ENCODE results near the gene B3GNT5.

The B3GNT5 gene, protein sequence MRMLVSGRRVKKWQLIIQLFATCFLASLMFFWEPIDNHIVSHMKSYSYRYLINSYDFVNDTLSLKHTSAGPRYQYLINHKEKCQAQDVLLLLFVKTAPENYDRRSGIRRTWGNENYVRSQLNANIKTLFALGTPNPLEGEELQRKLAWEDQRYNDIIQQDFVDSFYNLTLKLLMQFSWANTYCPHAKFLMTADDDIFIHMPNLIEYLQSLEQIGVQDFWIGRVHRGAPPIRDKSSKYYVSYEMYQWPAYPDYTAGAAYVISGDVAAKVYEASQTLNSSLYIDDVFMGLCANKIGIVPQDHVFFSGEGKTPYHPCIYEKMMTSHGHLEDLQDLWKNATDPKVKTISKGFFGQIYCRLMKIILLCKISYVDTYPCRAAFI

DNA sequence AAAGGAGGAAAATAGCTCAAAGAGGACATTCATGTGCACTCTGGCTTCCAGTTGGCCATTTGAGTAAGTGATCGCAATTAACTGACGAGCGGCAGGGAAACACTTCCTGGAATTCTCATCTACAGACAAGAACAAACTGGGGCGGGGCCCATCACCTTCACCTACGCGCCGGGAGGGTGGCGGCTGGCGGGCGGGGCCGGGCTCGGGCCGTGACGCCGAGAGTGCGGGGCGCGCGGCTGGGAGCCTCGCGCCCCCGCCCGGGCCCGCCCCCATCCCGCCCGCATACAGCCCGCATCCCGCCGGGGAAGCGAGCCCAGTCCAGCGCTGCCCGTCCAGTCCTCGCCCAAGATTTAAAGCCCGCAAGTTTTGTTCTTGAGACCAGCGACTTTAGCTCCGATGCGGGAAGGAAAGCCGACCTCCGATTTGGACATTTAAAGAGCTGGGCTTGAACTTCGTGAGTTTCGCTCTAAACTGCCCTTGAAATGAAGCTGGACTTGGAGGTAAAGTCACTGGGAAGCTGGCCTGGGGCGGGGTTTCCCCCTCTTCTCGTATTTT, at the start of gene B3GNT5:
B3GNT5 (plus strand) TSS at position 281 of the 555 bp plus-strand sequence. CDS start 16,546 bp downstream, outside the sequence.
- no peaks in the 10 kb centered on the region for H3K9me2 ChIP-seq (replicated peaks; ENCODE audit: low read depth, low read length)
- H3K79me2 ChIP-seq (ENCODE audit: insufficient read depth, low read length), result no peaks in the 10 kb centered on the region
- no peaks in the 10 kb centered on the region for H3K27me3 ChIP-seq (ENCODE audit: insufficient read depth, low read length, poor library complexity, severe bottlenecking)
- H3K4me1 ChIP-seq (ENCODE audit: insufficient read depth, low read length, poor library complexity, severe bottlenecking), result no peaks in the 10 kb centered on the region
- H3K36me3 ChIP-seq (ENCODE audit: insufficient read depth, low read length), result no peaks in the 10 kb centered on the region
- H2AFZ ChIP-seq (ENCODE audit: low read length), result no peak within 1 kb of the TSS
- H4K20me1 ChIP-seq (ENCODE audit: insufficient read depth, low read length, poor library complexity, severe bottlenecking), result no peaks in the 10 kb centered on the region
- H3K9me3 ChIP-seq (ENCODE audit: insufficient read depth, low read depth, low read length), result no peaks in the 10 kb centered on the region
- no peak within 1 kb of the TSS for H3K9ac ChIP-seq (ENCODE audit: low read depth, low read length, poor library complexity, severe bottlenecking)
- TF ChIP-seq CTCF (conservative IDR thresholded peaks at IDR 0.05; ENCODE audit: low read length), result no peak
- TF ChIP-seq EZH2phosphoT487 (IDR thresholded peaks at IDR 0.05; ENCODE audit: borderline replicate concordance), result no peak
- no peak within 1 kb of the TSS for H3K4me2 ChIP-seq (ENCODE audit: low read depth, low read length, poor library complexity, severe bottlenecking)
- no peaks in the 10 kb centered on the region for H3F3A ChIP-seq (ENCODE audit: low read depth)
- no peak within 1 kb of the TSS for H3K4me3 ChIP-seq (ENCODE audit: low read length, poor library complexity, severe bottlenecking)

GRCh38 chr3:183203670-183204069, 49.4 kb upstream of the B3GNT5 start:
- no peak overlapping the region for H2AFZ ChIP-seq (ENCODE audit: low read length)
- H3K79me2 ChIP-seq (ENCODE audit: insufficient read depth, low read length), result no peaks in the 10 kb centered on the region
- no peak for TF ChIP-seq EZH2phosphoT487 (IDR thresholded peaks at IDR 0.05; ENCODE audit: borderline replicate concordance)
- no peak for TF ChIP-seq CTCF (conservative IDR thresholded peaks at IDR 0.05; ENCODE audit: low read length)
- H3F3A ChIP-seq (ENCODE audit: low read depth), result no peaks in the 10 kb centered on the region
- no peak overlapping the region for H3K9ac ChIP-seq (ENCODE audit: low read depth, low read length, poor library complexity, severe bottlenecking)
- H3K27me3 ChIP-seq (ENCODE audit: insufficient read depth, low read length, poor library complexity, severe bottlenecking), result no peaks in the 10 kb centered on the region
- H3K4me2 ChIP-seq (ENCODE audit: low read depth, low read length, poor library complexity, severe bottlenecking), result no peak overlapping the region
- no peaks in the 10 kb centered on the region for H3K9me2 ChIP-seq (replicated peaks; ENCODE audit: low read depth, low read length)
- no peaks in the 10 kb centered on the region for H3K36me3 ChIP-seq (ENCODE audit: insufficient read depth, low read length)
- H3K4me3 ChIP-seq (ENCODE audit: low read length, poor library complexity, severe bottlenecking), result no peak overlapping the region
- peaks cover 6% of the 10 kb centered on the region; the same call in 1 of the 2 replicates for H3K9me3 ChIP-seq (ENCODE audit: insufficient read depth, low read depth, low read length)
- peaks cover 11% of the 10 kb centered on the region for H3K4me1 ChIP-seq (ENCODE audit: insufficient read depth, low read length, poor library complexity, severe bottlenecking)
- no peaks in the 10 kb centered on the region for H4K20me1 ChIP-seq (ENCODE audit: insufficient read depth, low read length, poor library complexity, severe bottlenecking)

DNA sequence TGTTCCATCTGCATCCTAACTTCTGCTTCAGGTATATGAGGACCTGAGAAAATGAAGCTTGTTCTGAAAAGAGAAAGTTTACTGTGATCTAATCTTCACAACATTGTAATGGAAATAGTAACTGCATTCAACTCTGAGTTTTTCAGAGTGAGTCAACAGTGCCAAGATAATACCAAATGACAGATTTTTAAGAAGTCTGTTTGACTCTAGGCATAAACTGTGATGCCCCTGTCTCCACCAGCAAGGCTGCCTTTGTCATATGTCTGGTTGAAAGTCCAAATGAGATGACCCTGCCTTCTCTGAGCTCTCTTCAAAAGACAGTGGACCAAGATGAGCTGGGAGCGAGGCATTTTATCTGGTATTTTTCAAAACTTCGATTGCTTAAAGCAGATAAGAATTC, 44.8 kb upstream of the B3GNT5 start:
- Histone ChIP-seq H2AFZ (ENCODE audit: low read length) (no peak overlapping the region), H3K27me3 (ENCODE audit: insufficient read depth, low read length, poor library complexity, severe bottlenecking) (no peaks in the 10 kb centered on the region), H3K9me3 (ENCODE audit: insufficient read depth, low read depth, low read length) (peaks cover 6% of the 10 kb centered on the region; the same call in 1 of the 2 replicates), H3K9me2 (replicated peaks; ENCODE audit: low read depth, low read length) (no peaks in the 10 kb centered on the region), H3K36me3 (ENCODE audit: insufficient read depth, low read length) (no peaks in the 10 kb centered on the region), H3K79me2 (ENCODE audit: insufficient read depth, low read length) (no peaks in the 10 kb centered on the region), H3F3A (ENCODE audit: low read depth) (no peaks in the 10 kb centered on the region), H3K4me1 (ENCODE audit: insufficient read depth, low read length, poor library complexity, severe bottlenecking) (no peaks in the 10 kb centered on the region), H3K9ac (ENCODE audit: low read depth, low read length, poor library complexity, severe bottlenecking) (no peak overlapping the region), H3K4me3 (ENCODE audit: low read length, poor library complexity, severe bottlenecking) (no peak overlapping the region), H4K20me1 (ENCODE audit: insufficient read depth, low read length, poor library complexity, severe bottlenecking) (no peaks in the 10 kb centered on the region), H3K4me2 (ENCODE audit: low read depth, low read length, poor library complexity, severe bottlenecking) (no peak overlapping the region)
- TF ChIP-seq EZH2phosphoT487 (IDR thresholded peaks at IDR 0.05; ENCODE audit: borderline replicate concordance), result no peak
- TF ChIP-seq CTCF (conservative IDR thresholded peaks at IDR 0.05; ENCODE audit: low read length), result no peak
